ENCODE results near the gene CGB1. TPM values are rescaled to one million over a fixed set of nuclear protein-coding genes. Genes with fewer than 3 reads are reported as not detected.

The CGB1 gene
- polyA plus RNA-seq, 1 donor (not counting 4 experiments of a cell fraction or from before 2014, with no cell fraction given): not detected

DNA sequence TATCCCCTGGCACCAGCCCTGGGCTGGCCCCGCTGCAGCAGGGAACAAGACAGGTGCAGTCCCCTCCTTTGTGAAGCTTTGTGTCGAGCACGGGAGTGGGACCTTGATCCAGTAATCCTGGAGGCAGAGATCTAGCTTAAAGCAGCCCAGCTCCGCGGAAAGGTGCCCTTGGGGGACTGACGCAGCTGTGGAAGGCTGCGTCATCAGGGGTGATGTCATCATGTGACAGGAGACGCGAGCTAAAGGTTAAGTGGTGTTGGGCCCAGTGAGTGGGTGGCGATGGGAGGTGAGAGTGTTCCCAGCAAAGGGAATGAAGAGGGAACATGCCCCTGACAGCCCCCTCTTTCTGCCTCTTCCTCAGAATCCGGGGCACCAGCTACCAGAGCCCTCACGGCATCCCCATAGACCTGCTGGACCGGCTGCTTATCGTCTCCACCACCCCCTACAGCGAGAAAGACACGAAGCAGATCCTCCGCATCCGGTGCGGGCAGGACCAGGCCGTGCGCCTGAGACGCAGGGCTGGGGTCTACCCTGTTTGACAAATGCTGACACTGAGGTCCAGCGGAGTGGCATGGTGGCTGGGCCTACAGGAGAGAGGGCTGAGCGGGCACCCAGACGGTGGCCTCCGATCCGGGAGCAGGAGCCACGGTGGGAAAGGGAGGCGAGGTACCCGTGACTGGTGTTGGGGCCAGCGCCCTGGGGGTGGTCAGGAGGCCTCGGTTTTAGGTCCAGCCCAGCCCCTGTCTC is 22.4 kb downstream of the CGB1 start:
- FAIRE-seq: no peak
- H3K4me2 ChIP-seq (ENCODE audit: control insufficient read depth, extremely low read depth, insufficient read depth, low read depth, low read length): no peak overlapping the region
- H4K20me1 ChIP-seq (ENCODE audit: control insufficient read depth, extremely low read depth, insufficient read depth, low read length): no peaks in the 10 kb centered on the region
- no peak for DNase-seq (ENCODE audit: low read depth, low spot score)
- H3K4me1 ChIP-seq (ENCODE audit: control insufficient read depth, extremely low read depth, insufficient read depth, low read length): peaks cover 18% of the 10 kb centered on the region
- dilution Hi-C loops (cut with MboI; ENCODE audit: extremely low pct_ligation_motif_present, low sequenced_read_pairs): no loop called here
- H3K4me3 ChIP-seq (ENCODE audit: control insufficient read depth in 2 of 3, extremely low read depth in 1 of 3, insufficient read depth in 2 of 3, low read depth in 1 of 3, low read length in 3 of 3): no peak overlapping the region
- no peak overlapping the region for H3K27ac ChIP-seq (ENCODE audit: control insufficient read depth, insufficient read depth, low read length)
- no peaks in the 10 kb centered on the region for H3K9me1 ChIP-seq (ENCODE audit: control insufficient read depth, extremely low read depth, insufficient read depth, low read length)
- H3K9ac ChIP-seq (ENCODE audit: control insufficient read depth, extremely low read depth, insufficient read depth, low read length): no peak overlapping the region
- no peaks in the 10 kb centered on the region for H3K27me3 ChIP-seq (ENCODE audit: control insufficient read depth, extremely low read depth, insufficient read depth, low read length)
- no peaks in the 10 kb centered on the region for H3K79me2 ChIP-seq (ENCODE audit: control insufficient read depth, insufficient read depth, low read length)
- no peaks in the 10 kb centered on the region for H3K9me3 ChIP-seq (ENCODE audit: control insufficient read depth, low read depth, low read length)
- no peak overlapping the region for H2AFZ ChIP-seq (ENCODE audit: control insufficient read depth, low read length)
- peaks cover 15 to 28% of the 10 kb centered on the region in 2 experiments for H3K36me3 ChIP-seq (ENCODE audit: control insufficient read depth in 2 of 2, extremely low read depth in 1 of 2, insufficient read depth in 2 of 2, low read length in 2 of 2)
- TF ChIP-seq EZH2 (IDR thresholded peaks at IDR 0.05; ENCODE audit: low read length): no peak
- TF ChIP-seq, protein P1, sequence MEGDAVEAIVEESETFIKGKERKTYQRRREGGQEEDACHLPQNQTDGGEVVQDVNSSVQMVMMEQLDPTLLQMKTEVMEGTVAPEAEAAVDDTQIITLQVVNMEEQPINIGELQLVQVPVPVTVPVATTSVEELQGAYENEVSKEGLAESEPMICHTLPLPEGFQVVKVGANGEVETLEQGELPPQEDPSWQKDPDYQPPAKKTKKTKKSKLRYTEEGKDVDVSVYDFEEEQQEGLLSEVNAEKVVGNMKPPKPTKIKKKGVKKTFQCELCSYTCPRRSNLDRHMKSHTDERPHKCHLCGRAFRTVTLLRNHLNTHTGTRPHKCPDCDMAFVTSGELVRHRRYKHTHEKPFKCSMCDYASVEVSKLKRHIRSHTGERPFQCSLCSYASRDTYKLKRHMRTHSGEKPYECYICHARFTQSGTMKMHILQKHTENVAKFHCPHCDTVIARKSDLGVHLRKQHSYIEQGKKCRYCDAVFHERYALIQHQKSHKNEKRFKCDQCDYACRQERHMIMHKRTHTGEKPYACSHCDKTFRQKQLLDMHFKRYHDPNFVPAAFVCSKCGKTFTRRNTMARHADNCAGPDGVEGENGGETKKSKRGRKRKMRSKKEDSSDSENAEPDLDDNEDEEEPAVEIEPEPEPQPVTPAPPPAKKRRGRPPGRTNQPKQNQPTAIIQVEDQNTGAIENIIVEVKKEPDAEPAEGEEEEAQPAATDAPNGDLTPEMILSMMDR (optimal IDR thresholded peaks at IDR 0.05 in 1 of 3, IDR thresholded peaks at IDR 0.05 in 1 of 3, conservative IDR thresholded peaks at IDR 0.05 in 1 of 3; ENCODE audit: extremely low read depth in 1 of 3, insufficient read depth in 2 of 3, low read length in 3 of 3): no peak

DNA sequence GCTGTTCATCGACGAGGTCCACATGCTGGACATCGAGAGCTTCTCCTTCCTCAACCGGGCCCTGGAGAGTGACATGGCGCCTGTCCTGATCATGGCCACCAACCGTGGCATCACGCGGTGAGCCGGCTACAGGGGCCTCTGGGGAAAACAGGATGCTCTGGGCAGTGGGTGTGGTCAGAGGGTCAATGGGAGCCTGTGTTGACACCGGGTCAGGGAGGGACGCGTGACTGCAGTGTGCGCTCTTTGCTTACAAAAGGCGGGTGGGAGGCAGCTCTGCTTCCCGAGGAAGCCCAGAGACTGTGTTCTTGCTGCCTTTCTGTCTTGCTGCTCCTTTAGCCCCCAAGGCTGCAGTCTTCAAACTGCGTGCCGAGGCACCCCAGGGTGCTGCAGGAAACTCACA is 25.5 kb downstream of the CGB1 start:
- peaks cover 23 to 35% of the 10 kb centered on the region in 2 experiments for H3K36me3 ChIP-seq (ENCODE audit: control insufficient read depth in 2 of 2, extremely low read depth in 1 of 2, insufficient read depth in 2 of 2, low read length in 2 of 2)
- dilution Hi-C loops (cut with MboI; ENCODE audit: extremely low pct_ligation_motif_present, low sequenced_read_pairs): no loop called here
- no peak overlapping the region for H2AFZ ChIP-seq (ENCODE audit: control insufficient read depth, low read length)
- no peaks in the 10 kb centered on the region for H4K20me1 ChIP-seq (ENCODE audit: control insufficient read depth, extremely low read depth, insufficient read depth, low read length)
- no peak for DNase-seq (ENCODE audit: low read depth, low spot score)
- no peak overlapping the region for H3K9ac ChIP-seq (ENCODE audit: control insufficient read depth, extremely low read depth, insufficient read depth, low read length)
- H3K9me3 ChIP-seq (ENCODE audit: control insufficient read depth, low read depth, low read length): no peaks in the 10 kb centered on the region
- H3K4me1 ChIP-seq (ENCODE audit: control insufficient read depth, extremely low read depth, insufficient read depth, low read length): no peaks in the 10 kb centered on the region
- H3K27me3 ChIP-seq (ENCODE audit: control insufficient read depth, extremely low read depth, insufficient read depth, low read length): no peaks in the 10 kb centered on the region
- FAIRE-seq: no peak
- TF ChIP-seq EZH2 (IDR thresholded peaks at IDR 0.05; ENCODE audit: low read length): no peak
- TF ChIP-seq, protein P1 (optimal IDR thresholded peaks at IDR 0.05 in 1 of 3, IDR thresholded peaks at IDR 0.05 in 1 of 3, conservative IDR thresholded peaks at IDR 0.05 in 1 of 3; ENCODE audit: extremely low read depth in 1 of 3, insufficient read depth in 2 of 3, low read length in 3 of 3): no peak
- H3K79me2 ChIP-seq (ENCODE audit: control insufficient read depth, insufficient read depth, low read length): no peaks in the 10 kb centered on the region
- no peak overlapping the region for H3K27ac ChIP-seq (ENCODE audit: control insufficient read depth, insufficient read depth, low read length)
- H3K9me1 ChIP-seq (ENCODE audit: control insufficient read depth, extremely low read depth, insufficient read depth, low read length): no peaks in the 10 kb centered on the region
- H3K4me2 ChIP-seq (ENCODE audit: control insufficient read depth, extremely low read depth, insufficient read depth, low read depth, low read length): no peak overlapping the region
- no peak overlapping the region for H3K4me3 ChIP-seq (ENCODE audit: control insufficient read depth in 2 of 3, extremely low read depth in 1 of 3, insufficient read depth in 2 of 3, low read depth in 1 of 3, low read length in 3 of 3)
